ENCODE results near the gene BBC3. TPM values are rescaled to one million over a fixed set of nuclear protein-coding genes. Genes with fewer than 3 reads are reported as not detected.

Gene BBC3
- total RNA-seq, 2 experiments from 2014 or later = 39.8 to 42.1 TPM

GRCh38 chr19:47228168-47228936 is 2.6 kb downstream of the BBC3 start:
- Histone ChIP-seq H3K9me3 (ENCODE audit: control insufficient read depth in 1 of 2, insufficient read depth in 1 of 2, low read length in 2 of 2) (no peaks in the 10 kb centered on the region), H3K4me1 (ENCODE audit: insufficient read depth, low read length) (peaks cover 63% of the 10 kb centered on the region), H3K36me3 (ENCODE audit: insufficient read depth, low read length) (no peaks in the 10 kb centered on the region), H3K27ac (ENCODE audit: low read depth in 1 of 2, low read length in 2 of 2) (peak overlapping the region; percentile 4 to 53), H3K4me3 (ENCODE audit: low read length) (peak overlapping the region; percentile 76), H3K27me3 (ENCODE audit: control insufficient read depth in 1 of 2, insufficient read depth in 2 of 2, low read length in 2 of 2) (no peaks in the 10 kb centered on the region)
- H3K9me3 Mint-ChIP-seq = no peaks in the 10 kb centered on the region
- ChIA-PET POLR2A (interaction anchor here (1.3 to 3.1 kb wide), 6 partner anchors 28 to 115 kb away, joined by 3 to 32 read pairs (median 12); partner anchors contain the start of genes CCDC9, INAFM1 and ZC3H4), CTCF (interaction anchor here (2.6 kb wide), 1 partner anchor 16 kb away, joined by 12 read pairs; no protein-coding TSS in a partner anchor)
- peaks cover 6% of the 10 kb centered on the region for H3K36me3 Mint-ChIP-seq (ENCODE audit: low read depth)
- ATAC-seq (ENCODE audit: poor library complexity) = peak; percentile 15
- H3K27ac Mint-ChIP-seq = no peak overlapping the region
- H3K4me3 Mint-ChIP-seq = no peak overlapping the region
- DNase-seq = peak in 10 of 14 experiments; percentile 27 to 75 (median 56)
- peaks cover 33% of the 10 kb centered on the region for H3K4me1 Mint-ChIP-seq (ENCODE audit: low read depth)
- TF ChIP-seq CTCF (IDR thresholded peaks at IDR 0.05) = no peak
- H3K27me3 Mint-ChIP-seq = no peaks in the 10 kb centered on the region
- intact Hi-C loops (cut with DNase I, micrococcal nuclease) = loop anchor here (2.0 to 5.0 kb wide), 2 partner anchors 16 to 81 kb away; no protein-coding TSS in a partner anchor

GRCh38 chr19:47227352-47228167 is 3.4 kb downstream of the BBC3 start:
- peak in 9 of 14 experiments; percentile 23 to 78 (median 46) for DNase-seq
- H3K27ac ChIP-seq (ENCODE audit: low read depth in 1 of 2, low read length in 2 of 2) = peak overlapping the region; percentile 85 to 88
- Mint-ChIP-seq H3K9me3 (no peaks in the 10 kb centered on the region), H3K36me3 (ENCODE audit: low read depth) (peaks cover 6% of the 10 kb centered on the region), H3K27me3 (no peaks in the 10 kb centered on the region), H3K4me1 (ENCODE audit: low read depth) (peaks cover 28% of the 10 kb centered on the region), H3K27ac (no peak overlapping the region), H3K4me3 (peak overlapping the region; percentile 82)
- no peak for ATAC-seq (ENCODE audit: poor library complexity)
- H3K4me3 ChIP-seq (ENCODE audit: low read length) = peak overlapping the region; percentile 56
- CTCF ChIA-PET = interaction anchor here (1.3 to 4.9 kb wide), 4 partner anchors 17 to 20 kb away, joined by 7 to 63 read pairs (median 18); no protein-coding TSS in a partner anchor
- H3K36me3 ChIP-seq (ENCODE audit: insufficient read depth, low read length) = no peaks in the 10 kb centered on the region
- TF ChIP-seq CTCF (IDR thresholded peaks at IDR 0.05) = no peak
- POLR2A ChIA-PET = interaction anchor here (1.3 to 3.6 kb wide), 14 partner anchors 13 to 117 kb away, joined by 5 to 49 read pairs (median 26); partner anchors contain the start of genes CCDC9, INAFM1 and ZC3H4
- intact Hi-C loops (cut with DNase I, micrococcal nuclease) = loop anchor here (2.0 to 5.0 kb wide), 2 partner anchors 17 to 80 kb away; no protein-coding TSS in a partner anchor
- H3K4me1 ChIP-seq (ENCODE audit: insufficient read depth, low read length) = peaks cover 61% of the 10 kb centered on the region
- H3K27me3 ChIP-seq (ENCODE audit: control insufficient read depth in 1 of 2, insufficient read depth in 2 of 2, low read length in 2 of 2) = no peaks in the 10 kb centered on the region
- no peaks in the 10 kb centered on the region for H3K9me3 ChIP-seq (ENCODE audit: control insufficient read depth in 1 of 2, insufficient read depth in 1 of 2, low read length in 2 of 2)

All from CD4-positive, alpha-beta T cell (primary cell).